ENCODE results near the gene CTU2.

- TF ChIP-seq CTCF (IDR thresholded peaks at IDR 0.05; ENCODE audit: poor library complexity) = no peak
- TF ChIP-seq EZH2 (IDR thresholded peaks at IDR 0.05; ENCODE audit: borderline replicate concordance) = no peak
Measured at GRCh38 chr16:88726408-88726749, 20.1 kb downstream of the CTU2 start.

Measured in hepatocyte (in vitro differentiated cells).